22Rv1 (cell line): ENCODE measurements around the gene DISP2.

Experiments
- ZFX ChIP-seq: fragments of 450-650 bp; IDR thresholded peaks from 2 replicates; pipeline ENCODE4 v1.6.1; 2017; ENCODE audit warnings: antibody characterized with exemption, borderline replicate concordance
- TF ChIP-seq, protein P1 (sequence below): fragments of 450-650 bp; IDR thresholded peaks from 2 replicates; pipeline ENCODE4 v1.5.1; 2017; ENCODE audit warnings: mild to moderate bottlenecking

DNA sequence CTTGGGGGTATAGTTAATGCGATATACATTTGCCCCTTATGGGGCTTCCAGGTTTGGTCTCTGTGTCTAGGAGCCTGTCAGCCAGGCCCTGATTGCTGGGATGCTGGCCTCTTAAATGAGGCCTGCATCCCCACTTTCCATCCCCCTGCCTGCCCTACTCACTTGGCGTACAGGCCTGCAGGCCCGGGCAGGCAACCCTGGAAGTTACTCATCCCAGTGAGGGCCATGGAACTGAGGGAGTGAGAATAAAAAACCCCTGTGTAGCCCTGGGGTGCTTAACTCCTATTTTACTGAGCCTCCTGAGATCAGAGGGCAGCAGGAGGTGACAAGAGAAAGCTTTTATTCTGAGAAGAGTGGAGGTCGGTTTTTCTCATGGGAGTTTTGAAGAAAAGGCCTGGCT lies 2.0 kb downstream of the DISP2 start:
- TF ChIP-seq, protein P1, sequence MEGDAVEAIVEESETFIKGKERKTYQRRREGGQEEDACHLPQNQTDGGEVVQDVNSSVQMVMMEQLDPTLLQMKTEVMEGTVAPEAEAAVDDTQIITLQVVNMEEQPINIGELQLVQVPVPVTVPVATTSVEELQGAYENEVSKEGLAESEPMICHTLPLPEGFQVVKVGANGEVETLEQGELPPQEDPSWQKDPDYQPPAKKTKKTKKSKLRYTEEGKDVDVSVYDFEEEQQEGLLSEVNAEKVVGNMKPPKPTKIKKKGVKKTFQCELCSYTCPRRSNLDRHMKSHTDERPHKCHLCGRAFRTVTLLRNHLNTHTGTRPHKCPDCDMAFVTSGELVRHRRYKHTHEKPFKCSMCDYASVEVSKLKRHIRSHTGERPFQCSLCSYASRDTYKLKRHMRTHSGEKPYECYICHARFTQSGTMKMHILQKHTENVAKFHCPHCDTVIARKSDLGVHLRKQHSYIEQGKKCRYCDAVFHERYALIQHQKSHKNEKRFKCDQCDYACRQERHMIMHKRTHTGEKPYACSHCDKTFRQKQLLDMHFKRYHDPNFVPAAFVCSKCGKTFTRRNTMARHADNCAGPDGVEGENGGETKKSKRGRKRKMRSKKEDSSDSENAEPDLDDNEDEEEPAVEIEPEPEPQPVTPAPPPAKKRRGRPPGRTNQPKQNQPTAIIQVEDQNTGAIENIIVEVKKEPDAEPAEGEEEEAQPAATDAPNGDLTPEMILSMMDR, result no peak
- no peak for TF ChIP-seq ZFX
